SK-N-SH treated with all-trans-retinoic acid at 6 μM for 48 hours (cell line): ENCODE results near the gene AXIN1.

Experiments used
- ATAC-seq: fragments of 200-7000 bp; cut with Tn5 transposase; 3 replicates; pipeline ENCODE4 v1.9.1; 2020; ENCODE audit warnings: mild to moderate bottlenecking, moderate library complexity
- ARNTL ChIP-seq: fragments of 450-650 bp; formaldehyde crosslinking; IDR thresholded peaks from 2 replicates; pipeline ENCODE4 v1.5.0; 2020; ENCODE audit warnings: low read depth, mild to moderate bottlenecking, moderate library complexity, borderline replicate concordance
- BACH2 ChIP-seq: fragments of 250-450 bp; sonication (Bioruptor Pico); IDR thresholded peaks from 2 replicates; pipeline ENCODE4 v1.9.0; 2021; ENCODE audit warnings: mild to moderate bottlenecking, borderline replicate concordance
- CREB5 ChIP-seq: fragments of 250-450 bp; sonication (Bioruptor Pico); IDR thresholded peaks from 2 replicates; pipeline ENCODE4 v1.5.1; 2020; ENCODE audit warnings: low read depth, mild to moderate bottlenecking, moderate library complexity
- CSRNP3 ChIP-seq: fragments of 250-450 bp; sonication (Bioruptor Pico); IDR thresholded peaks from 2 replicates; pipeline ENCODE4 v1.5.1; 2021; ENCODE audit warnings: mild to moderate bottlenecking, moderate library complexity
- ESRRG ChIP-seq: fragments of 250-450 bp; sonication (Bioruptor Pico); IDR thresholded peaks from 2 replicates; pipeline ENCODE4 v1.6.1; 2021; ENCODE audit warnings: mild to moderate bottlenecking
- GLIS3 ChIP-seq: fragments of 250-450 bp; sonication (Bioruptor Pico); IDR thresholded peaks from 2 replicates; pipeline ENCODE4 v1.5.0; 2020; ENCODE audit warnings: mild to moderate bottlenecking, moderate library complexity
- ISL1 ChIP-seq: fragments of 250-450 bp; sonication (Bioruptor Pico); IDR thresholded peaks from 2 replicates; pipeline ENCODE4 v2.1.2; 2022; ENCODE audit warnings: mild to moderate bottlenecking, moderate library complexity
- OSR1 ChIP-seq: fragments of 250-450 bp; sonication (Bioruptor Pico); IDR thresholded peaks from 2 replicates; pipeline ENCODE4 v1.8.0; 2022; ENCODE audit warnings: moderate library complexity, mild to moderate bottlenecking, inconsistent platforms
- PATZ1 ChIP-seq: fragments of 250-450 bp; sonication (Bioruptor Pico); IDR thresholded peaks from 2 replicates; pipeline ENCODE4 v1.8.0; 2020; ENCODE audit warnings: mild to moderate bottlenecking, moderate library complexity, borderline replicate concordance
- POU6F1 ChIP-seq: fragments of 250-450 bp; sonication (Bioruptor Pico); IDR thresholded peaks from 2 replicates; pipeline ENCODE4 v1.8.0; 2021; ENCODE audit warnings: low read depth, mild to moderate bottlenecking, moderate library complexity, borderline replicate concordance
- PPARA ChIP-seq: fragments of 250-450 bp; sonication (Bioruptor Pico); IDR thresholded peaks from 2 replicates; pipeline ENCODE4 v1.5.0; 2020; ENCODE audit warnings: mild to moderate bottlenecking, borderline replicate concordance
- RARB ChIP-seq: fragments of 250-450 bp; sonication (Bioruptor Pico); IDR thresholded peaks from 2 replicates; pipeline ENCODE4 v1.8.0; 2021; ENCODE audit warnings: mild to moderate bottlenecking, moderate library complexity
- SNAI2 ChIP-seq: fragments of 250-450 bp; sonication (Bioruptor Pico); IDR thresholded peaks from 2 replicates; pipeline ENCODE4 v1.5.0; 2020; ENCODE audit warnings: mild to moderate bottlenecking, moderate library complexity
- TOX ChIP-seq: fragments of 250-450 bp; sonication (Bioruptor Pico); IDR thresholded peaks from 2 replicates; pipeline ENCODE4 v1.8.0; 2021; ENCODE audit warnings: mild to moderate bottlenecking, moderate library complexity, borderline replicate concordance
- TSHZ2 ChIP-seq: fragments of 250-450 bp; sonication (Bioruptor Pico); IDR thresholded peaks from 2 replicates; pipeline ENCODE4 v1.5.0; 2020; ENCODE audit warnings: mild to moderate bottlenecking, moderate library complexity
- ZC3H10 ChIP-seq: fragments of 250-450 bp; sonication (Bioruptor Pico); IDR thresholded peaks from 2 replicates; pipeline ENCODE4 v1.5.1; 2021; ENCODE audit warnings: mild to moderate bottlenecking, moderate library complexity
- ZFP30 ChIP-seq: fragments of 450-650 bp; formaldehyde crosslinking; IDR thresholded peaks from 2 replicates; pipeline ENCODE4 v1.5.0; 2022; ENCODE audit warnings: mild to moderate bottlenecking, moderate library complexity
- ZNF565 ChIP-seq: fragments of 450-650 bp; formaldehyde crosslinking; conservative IDR thresholded peaks from 2 replicates; pipeline ENCODE4 v1.5.0; 2020; ENCODE audit warnings: low read depth, mild to moderate bottlenecking, moderate library complexity
- ZNF70 ChIP-seq: fragments of 450-650 bp; formaldehyde crosslinking; IDR thresholded peaks from 2 replicates; pipeline ENCODE4 v1.5.0; 2020; ENCODE audit warnings: mild to moderate bottlenecking, moderate library complexity

The AXIN1 gene

GRCh38 chr16:249431-249830 is 103.1 kb downstream of the AXIN1 start:
- TF ChIP-seq PATZ1 (CRISPR knock-in tag): no peak
- no peak for TF ChIP-seq ZNF70 (CRISPR knock-in tag)

GRCh38 chr16:247027-247426 is 105.5 kb downstream of the AXIN1 start:
- TF ChIP-seq CSRNP3 (CRISPR knock-in tag) (no peak), RARB (no peak), ZC3H10 (CRISPR knock-in tag) (no peak), PPARA (CRISPR knock-in tag) (no peak), CREB5 (no peak), BACH2 (CRISPR knock-in tag) (no peak), ZFP30 (CRISPR knock-in tag) (no peak), ZNF565 (CRISPR knock-in tag) (no peak), TOX (CRISPR knock-in tag) (no peak), TSHZ2 (CRISPR knock-in tag) (no peak), ESRRG (CRISPR knock-in tag) (no peak), SNAI2 (CRISPR knock-in tag) (no peak), ARNTL (CRISPR knock-in tag) (no peak), GLIS3 (no peak), PATZ1 (CRISPR knock-in tag) (no peak), ISL1 (no peak), POU6F1 (CRISPR knock-in tag) (no peak)
- TF ChIP-seq, all 23 proteins: peak for 0
- no peak for ATAC-seq

More at GRCh38 chr16:249431-249830, 103.1 kb downstream of the AXIN1 start:
- no peak for ATAC-seq

- no peak for TF ChIP-seq RARB
- ATAC-seq: no peak
These were observed 107.4 kb downstream of the AXIN1 start for GRCh38 chr16:245105-245504.

- no peak for TF ChIP-seq PATZ1 (CRISPR knock-in tag)
- TF ChIP-seq ARNTL (CRISPR knock-in tag): no peak
- no peak for TF ChIP-seq OSR1
- no peak for TF ChIP-seq ZC3H10 (CRISPR knock-in tag)
- TF ChIP-seq TSHZ2 (CRISPR knock-in tag): no peak
- TF ChIP-seq BACH2 (CRISPR knock-in tag): no peak
- no peak for TF ChIP-seq PPARA (CRISPR knock-in tag)
- ATAC-seq: no peak
These were observed 109.2 kb downstream of the AXIN1 start for GRCh38 chr16:243348-243747.
